HuH-7 (cell line): Measurements from ENCODE around the gene RHBDD3.
"Not testable (repeated sequence)": the region's sequence is repeated elsewhere in the genome, so short reads cannot be mapped to it uniquely, and the experiment has no call there.

Experiments used
- DNase-seq: peaks from one replicate; pipeline ENCODE4 v3.0.0; 2011; ENCODE audit warnings: low spot score

RHBDD3 gene

DNA sequence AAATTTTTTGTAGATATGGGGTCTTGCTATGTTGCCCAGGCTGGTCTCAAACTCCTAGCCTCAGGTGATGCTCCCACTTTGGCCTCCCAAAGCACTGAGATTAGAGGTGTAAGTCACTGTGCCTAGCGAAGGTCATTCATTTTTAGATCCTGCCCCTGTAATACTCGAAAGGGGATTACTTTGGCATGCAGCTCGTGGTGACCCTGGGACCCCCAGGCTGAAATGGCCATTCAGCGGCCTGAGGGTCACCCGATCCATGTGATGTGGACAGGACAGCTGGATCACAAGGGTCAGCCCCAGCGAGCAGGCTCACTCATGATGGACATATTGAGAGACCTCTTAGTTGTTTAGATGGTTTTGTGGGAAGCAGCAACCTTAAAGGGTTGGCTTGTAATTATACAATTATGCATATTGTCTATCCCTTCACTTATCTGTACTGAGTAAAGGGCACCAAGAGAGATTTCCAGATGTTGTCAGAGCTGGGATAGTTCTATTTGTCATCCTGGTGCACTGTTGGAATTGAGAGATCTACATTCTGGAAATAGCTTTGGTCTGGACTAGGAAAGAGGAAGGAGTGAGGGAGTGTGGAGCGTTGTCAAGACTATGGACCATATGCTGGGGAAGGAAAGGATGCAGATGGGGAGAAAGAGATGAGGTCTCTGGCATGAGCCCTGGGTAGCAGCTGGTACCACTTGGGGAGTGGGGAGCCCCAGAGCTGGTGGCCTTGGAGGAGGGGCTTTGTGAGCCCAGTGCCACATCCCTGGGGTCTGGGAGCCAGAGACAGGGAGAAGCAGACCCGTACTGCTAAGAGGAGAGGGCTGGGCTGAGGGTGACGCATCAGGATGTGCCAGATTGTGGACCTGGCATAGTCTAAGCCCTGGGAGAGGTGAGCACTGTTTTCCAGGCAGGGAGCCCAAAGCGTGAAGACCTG is 15.5 kb downstream of the RHBDD3 start:
- peak; percentile 20 for DNase-seq

DNA sequence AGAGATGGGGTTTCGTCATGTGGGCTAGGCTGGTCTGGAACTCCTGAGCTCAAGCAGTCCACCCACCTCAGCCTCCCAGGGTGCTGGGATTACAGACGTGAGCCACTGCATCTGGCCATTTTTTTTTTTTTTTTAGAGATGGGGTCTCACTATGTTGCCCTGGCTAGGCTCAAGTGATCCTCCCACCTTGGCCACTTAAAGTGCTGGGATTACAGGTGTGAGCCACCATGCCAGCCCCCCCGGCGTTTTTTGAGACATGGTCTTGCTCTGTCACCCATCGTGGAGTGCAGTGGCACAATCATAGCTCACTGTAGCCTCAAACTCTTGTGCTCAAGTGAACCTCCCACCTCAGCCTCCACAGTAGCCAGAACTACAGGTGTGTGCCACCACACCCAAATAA is 16.5 kb downstream of the RHBDD3 start:
- no peak for DNase-seq

DNA sequence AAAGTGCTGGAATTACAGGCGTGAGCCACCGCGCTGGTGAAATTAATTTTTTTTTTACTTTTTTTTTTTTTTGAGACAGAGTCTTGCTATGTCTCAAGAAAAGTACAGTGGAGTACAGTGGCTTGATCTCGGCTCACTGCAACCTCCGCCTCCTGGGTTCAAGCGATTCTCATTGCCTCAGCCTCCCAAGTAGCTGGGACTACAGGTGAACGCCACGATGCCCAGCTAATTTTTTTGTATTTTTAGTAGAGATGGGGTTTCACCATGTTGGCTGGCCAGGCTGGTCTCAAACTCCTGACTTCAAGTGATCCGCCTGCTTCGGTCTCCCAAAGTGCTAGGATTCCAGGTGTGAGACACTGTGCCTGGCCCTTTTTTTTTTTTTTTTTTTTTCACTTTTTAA is 19.9 kb downstream of the RHBDD3 start:
- not testable (repeated sequence) for DNase-seq

DNA sequence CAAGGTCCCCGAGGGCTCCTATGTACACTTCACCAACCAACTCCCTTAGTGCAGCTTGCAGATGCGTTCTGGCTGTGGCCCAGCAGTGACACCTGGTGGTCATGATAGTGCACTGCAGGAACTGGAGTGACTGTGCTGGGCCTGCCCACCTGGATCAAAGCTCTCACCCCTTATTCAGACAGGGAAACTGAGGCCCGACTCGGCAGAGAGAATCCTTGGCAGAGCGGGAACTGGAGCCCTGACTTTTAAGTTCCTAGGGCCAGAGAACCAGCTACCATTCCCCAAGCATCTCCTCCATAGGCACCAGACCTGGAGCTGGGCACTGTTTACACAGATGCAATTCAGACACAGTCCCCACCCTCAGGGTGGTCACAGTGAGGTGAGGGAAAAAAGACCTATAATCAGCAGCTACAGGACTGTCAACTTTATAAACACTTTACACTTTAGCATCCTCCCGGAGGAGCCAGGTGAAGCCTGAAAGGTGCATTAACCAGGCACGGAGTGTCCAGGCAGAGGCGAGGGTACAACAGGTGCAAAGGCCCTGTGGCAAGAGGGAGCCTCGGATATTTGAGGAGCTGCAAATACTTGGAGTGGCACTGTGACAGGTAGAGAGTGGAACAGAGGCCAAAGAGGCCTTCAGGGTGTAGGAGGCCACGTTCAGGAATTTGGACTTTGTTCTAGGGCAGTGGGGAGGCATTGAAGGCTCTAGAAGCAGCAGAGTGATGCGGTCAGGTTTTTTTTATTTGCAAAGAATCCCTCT is 22.0 kb downstream of the RHBDD3 start:
- DNase-seq: peak; percentile 96

DNA sequence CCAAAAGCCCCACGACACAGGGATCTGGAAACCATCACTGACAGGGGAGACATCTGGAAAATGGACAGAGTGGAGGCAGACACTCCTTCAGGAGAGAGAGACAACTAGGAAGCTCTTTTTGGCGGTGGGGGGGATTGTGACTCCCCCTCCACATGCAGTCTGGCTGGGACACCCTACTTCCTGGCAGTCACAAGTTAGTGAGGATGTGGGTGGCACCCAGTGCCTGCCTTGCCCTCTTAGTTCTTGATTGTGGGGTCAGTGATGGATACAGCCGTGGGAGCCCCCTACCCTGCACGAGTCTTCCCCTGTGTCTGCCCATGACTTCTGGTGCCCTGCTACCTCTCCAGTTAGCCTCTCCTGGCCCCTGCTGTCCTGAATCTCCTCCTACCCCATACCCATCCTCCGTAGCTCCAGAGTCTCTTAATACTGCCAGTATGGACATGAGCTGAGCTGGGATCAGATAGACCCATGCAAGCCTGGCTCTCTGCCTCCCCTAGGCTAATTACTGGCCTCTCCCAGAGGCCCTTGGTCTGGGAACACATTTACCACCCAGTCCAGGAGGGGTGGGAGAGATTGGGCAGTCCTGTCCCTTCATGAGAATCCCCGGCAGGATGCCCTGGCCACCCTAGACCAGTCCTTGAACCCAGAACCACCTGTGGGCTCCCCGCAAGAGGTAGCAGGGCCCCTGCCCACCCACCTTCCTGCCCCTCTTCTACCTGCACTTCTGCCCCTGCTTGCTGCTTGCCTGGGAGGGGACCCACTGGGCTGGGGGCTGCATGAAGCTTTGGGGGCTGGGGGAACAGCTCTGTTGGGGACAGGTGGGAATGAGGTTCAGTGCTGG is 22.8 kb downstream of the RHBDD3 start:
- DNase-seq: no peak

DNA sequence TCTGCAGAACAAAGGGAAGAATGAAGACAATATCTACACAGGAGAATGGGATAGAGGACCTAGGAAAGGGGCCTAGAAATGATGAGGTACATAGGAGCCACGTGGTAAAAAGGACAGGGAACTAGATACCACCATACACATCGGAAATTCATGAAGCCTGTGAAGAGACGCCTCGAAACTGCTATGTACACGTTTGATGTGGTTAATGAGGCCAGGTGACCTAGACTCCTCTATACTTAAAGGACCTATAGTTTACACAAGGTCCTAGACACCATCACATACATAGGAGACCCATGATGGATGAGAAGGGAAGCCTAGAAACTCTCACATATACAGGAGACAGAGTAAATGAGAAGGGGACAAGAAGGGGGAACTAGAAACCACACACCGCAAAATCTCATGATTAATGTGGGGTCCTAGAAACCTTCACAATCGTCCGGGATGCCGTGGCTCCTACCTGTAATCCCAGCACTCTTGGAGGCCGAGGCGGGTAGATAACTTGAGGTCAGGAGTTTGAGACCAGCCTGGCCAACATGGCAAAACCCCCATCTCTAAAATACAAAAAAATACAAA is 23.8 kb downstream of the RHBDD3 start:
- no peak for DNase-seq

DNA sequence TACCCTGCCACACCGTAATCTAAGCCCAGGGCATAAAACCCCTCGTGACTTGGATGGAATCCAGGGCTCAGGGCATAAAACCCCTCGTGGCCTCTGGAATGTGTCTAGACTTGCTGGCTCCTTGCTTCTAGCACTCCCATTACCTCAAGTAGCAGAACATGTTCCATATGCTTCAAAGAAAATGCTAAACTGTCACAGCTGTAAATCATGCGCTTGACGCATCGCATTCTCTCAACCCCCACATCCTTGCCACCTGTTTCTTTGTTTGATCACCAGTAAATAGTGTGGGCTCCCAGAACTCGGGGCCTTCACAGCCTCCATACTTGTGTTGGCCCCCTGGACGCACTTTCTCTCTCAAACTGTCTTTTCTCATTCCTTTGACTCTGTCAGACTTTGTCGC is 27.3 kb downstream of the RHBDD3 start:
- DNase-seq: not testable (repeated sequence)

DNA sequence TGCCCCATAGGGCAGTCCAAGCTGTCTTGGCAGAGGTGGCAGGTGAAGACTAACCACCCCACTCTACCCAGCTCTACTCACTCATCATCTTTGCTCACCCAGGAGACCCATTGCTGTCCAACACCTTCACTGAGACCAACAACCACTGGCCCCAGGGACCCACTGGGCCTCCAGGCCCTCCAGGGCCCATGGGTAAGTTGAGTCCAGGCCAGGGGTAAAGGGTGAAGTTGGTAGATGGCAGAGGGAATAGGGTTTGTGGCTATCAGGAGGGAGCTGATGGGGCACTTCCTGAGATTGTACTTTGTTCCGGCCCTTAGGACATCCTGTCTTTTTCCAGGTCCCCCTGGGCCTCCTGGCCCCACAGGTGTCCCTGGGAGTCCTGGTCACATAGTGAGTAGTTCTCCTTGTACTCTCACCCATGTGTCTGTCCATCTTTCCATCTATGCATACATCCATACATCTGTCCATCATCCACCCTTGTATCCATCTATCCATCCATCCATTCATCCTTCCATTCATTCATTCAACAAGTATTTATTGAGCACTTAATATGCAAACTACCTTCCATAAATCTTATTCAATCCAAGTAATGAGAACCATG is 34.4 kb downstream of the RHBDD3 start:
- no peak for DNase-seq

DNA sequence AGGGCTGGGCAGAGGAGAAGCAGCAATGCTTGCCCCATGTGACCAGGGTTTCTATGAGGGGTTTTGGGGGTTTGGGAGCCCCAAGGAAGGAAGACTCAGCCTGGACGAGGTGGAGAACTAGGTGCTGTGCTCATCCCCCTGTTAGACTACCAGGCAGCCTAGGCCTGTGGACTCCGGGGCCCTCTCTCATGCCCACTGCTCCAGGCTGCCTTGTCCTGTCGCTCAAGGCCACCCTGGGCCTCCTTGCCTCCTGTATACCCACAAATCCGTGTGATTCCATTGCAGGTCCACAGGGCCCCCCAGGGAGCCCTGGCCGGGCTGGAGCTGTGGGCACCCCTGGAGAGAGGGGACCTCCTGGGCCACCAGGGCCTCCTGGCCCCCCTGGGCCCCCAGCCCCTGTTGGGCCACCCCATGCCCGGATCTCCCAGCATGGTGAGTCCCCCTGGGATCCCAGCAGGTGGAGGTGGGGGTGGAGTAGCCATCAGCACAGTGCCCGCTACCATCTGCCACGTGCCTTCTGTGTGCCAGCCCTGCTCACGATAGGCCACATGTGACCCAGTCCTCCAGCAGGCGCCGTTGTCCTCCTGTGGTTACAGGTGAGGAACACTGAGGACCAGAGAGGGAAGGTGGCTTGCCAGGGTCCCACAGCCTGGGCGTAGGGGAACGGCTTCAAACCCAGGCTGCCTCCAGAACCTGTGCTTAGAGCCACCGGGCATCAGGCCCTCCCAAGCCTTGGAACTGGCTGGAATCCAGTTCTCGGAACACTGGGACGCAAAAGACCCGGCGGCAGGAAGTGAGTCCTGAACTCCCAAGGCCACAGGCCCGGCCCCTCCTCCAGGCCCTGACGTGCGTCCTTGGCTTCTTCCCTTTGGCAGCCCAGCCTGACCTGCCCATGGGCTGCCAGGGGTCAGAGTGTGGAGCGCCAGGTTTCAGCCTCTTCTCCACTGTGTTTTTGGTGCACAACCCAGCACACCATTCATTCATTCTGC is 35.5 kb downstream of the RHBDD3 start:
- no peak for DNase-seq

DNA sequence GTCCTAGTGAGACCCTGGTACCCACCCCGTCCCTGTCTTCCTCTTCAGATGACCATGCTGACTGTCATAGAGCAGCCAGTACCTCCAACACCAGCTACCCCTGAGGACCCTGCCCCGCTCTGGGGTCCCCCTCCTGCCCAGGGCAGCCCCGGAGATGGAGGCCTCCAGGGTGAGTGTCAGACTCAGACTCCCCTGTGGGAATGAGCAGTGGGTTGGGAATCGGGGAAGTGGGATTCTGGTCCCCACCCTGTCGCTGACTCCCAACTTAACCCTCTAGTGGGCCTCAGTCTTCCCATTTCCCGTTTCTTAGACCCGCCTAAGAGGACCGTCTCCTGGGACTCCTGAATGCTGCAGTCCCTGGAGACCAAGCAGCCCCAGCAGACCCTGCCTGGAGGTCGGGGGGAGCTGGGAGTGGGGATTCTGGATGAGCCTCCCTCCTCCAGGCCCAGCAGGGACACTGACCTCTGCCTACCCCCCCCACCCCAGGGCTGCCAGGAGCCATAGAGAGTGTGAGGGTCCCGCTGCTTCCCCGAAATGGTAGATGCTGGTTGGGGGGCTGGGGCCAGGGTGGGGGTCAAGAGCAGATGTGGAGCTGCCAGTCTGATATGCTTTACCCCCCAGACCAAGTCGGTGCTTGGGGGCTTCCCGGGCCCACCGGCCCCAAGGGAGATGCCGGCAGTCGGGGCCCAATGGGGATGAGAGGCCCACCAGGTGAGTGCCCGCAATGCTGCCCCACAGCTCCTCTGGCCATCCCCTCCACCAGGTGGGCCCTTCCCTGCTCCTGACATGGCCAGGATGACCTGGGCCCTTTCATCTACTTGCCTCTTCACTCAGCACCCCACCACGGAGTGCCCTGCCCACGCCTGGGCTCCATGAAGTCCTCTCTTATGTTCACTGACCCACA is 36.6 kb downstream of the RHBDD3 start:
- DNase-seq: no peak

DNA sequence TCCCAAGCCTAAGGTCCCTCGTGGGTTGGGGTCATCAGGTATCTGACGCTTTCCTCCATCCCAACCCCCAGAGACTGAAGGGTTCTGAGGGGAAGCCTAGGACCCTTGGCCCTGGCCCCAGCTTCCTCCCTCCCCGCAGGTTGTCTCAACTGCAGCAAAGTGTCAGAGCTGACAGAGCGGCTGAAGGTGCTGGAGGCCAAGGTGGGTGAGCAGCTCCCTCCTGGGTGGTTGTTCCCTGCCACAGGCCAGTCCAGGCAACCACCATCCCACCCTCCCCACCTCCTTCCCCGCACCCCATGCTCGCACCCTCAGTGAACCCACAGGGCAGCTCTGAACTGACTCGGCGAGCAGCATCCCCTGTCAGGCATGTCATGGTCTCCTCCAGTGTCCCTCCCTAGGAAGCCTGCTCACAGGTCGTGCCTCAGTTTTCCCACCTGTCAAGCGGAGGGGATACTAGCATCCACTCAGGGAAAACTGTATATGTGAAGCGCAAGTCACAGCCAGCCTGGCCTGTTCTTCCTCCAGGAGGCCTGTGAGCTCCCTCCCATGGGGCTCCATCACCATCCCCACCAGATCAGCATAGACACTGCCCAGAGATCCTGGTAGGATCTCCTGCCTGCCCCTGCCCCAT is 41.3 kb downstream of the RHBDD3 start:
- DNase-seq: no peak

DNA sequence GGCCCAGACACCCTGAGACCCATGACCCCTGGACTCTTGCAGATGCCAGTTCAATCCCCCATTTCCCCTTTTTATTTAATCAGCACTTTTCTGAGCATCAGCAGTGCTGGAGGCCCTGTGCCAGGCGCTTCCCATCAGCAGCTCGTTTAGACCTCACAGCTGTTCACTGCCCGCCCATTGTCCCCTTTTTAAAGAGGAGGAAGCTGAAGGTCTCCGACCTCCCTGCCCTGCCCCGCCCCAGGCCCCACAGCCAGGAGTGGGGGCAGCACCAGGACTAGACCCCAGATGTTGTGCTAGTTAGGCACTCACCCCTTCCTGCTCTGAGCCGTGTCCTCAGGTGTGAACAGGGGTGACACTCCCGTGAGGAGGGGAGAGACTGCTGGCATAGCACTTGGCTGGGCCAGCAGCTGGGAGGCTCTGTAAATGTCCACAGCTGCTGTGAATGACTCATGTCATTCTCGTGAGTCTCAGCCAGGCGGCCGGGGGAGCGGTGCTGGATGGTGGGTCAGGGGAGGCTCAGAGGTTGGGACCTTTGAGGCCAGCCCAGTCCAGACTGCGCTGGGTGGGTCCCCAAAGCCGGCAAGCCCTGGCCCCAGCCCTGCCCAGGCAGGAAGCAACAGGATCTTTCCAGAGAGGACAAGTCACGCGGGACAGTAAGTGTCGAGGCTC is 42.2 kb downstream of the RHBDD3 start:
- DNase-seq: no peak

DNA sequence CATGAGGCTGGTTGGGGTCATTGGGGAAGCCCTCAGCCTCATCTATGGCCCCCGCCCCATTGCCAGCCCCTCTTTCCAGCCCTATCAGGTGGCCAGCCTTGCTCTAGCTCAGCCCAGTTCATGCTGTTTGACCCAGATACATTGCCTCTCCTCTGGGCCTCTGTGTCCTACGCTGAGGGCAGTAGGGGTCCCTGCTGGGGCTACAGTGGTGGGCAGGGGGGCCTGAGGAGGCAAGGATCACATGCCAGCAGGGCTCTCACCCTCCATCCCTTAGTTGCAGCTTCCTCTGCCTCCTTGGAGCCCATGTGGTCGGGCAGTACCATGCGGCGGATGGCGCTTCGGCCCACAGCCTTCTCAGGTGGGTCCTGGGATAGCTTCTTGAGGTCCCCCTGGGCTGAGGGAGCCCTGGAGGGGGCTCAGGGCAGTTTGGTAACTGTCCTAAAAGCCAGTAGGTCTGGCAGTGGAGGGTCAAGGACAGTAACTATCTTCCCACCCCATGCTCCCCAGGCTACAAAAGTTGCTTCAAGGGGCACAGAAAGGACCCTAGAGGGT is 42.8 kb downstream of the RHBDD3 start:
- no peak for DNase-seq

DNA sequence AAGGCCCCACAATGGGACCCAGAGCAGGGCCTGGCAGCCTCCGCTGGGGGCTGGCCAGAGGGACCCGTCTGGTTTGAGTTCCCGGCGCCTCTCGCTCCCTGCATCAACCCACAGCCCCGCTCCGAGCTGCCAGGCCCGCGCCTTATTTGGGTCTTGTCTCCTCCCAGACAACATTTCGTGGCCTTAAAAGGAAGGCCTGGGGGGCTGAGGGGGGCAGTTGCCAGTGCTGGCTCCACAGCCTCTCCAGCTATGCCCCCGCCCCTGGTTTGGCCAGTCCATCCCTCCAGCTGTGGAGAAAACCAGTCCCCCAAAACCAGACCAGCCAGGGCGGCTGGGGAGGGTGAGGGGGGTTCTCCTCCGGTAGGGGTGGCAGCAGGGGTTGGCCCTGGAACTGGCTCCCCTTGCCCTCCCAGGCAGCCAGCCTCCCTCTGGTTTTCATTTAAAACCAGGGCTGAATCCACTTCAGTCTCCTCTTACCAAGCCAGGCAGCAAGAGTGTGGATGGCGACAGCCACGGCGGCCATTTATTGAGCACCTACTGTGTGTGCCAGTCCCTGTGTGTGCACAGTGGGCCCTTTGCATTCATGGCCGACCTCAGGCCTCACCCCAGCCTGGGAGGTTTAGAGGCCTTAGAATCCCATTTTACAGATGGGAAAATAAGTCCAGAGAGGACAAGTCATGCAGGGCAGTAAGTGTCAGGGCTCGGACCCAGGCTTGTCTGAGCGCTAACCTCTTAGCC is 43.5 kb downstream of the RHBDD3 start:
- DNase-seq: no peak

DNA sequence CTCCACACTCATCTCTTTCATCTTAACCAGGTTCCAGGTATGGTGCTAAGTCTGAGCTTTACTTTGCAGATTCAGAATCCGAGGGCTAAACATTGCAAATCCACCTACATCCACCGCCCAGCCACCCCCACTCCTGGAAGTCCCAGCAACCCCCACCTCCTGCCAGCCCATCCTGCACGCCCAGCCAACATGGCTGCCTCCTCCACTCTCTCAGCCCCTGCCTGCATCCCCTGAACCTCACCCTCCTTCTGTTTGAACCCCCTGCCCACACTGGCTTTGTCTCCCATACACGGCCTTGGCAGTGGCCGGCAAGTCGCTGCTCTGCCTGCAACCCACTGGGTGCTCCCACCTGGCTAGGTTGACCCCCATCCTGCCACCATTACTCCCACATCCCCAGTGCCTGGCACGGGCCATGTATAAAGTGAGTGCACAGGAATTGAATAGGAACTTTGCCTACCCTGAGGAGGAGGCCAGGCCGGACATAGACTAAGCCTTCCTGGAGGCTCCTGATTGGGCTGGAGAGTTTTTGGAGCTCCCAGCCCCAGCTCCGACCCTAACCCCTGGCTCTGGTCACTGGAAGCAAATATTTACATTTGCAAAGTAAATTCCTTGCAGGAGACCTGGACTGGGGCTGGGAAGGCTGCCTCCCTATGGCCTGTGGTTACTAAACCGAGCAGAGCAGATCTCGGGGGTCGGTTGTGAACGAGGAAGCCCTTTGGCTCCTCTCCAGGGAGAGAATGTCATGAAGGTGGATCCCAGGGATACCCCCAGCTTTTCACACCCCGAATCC is 47.7 kb downstream of the RHBDD3 start:
- DNase-seq: peak; percentile 97

DNA sequence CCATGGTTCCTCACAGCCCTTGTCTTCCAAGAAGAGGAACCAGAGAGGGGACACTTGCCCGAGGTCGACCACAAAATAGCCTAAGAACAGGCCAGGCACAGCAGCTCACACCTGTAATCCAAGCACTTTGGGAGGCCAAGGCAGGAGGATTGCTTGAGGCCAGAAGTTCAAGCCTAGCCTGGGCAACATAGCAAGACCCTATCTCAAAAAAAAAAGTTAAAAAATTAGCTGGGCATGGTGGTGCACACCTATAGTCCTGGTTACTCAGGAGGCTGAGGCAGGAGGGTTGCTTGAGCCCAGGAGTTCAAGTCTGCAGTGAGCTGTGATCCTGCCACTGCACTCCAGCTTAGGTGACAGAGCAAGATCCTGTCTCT is 48.4 kb downstream of the RHBDD3 start:
- not testable (repeated sequence) for DNase-seq
